Activated CD8-positive, alpha-beta memory T cell treated with anti-CD3 and anti-CD28 coated beads for 1 hour (primary cell): ENCODE results near the gene ASIC3.
"Not testable (repeated sequence)": the region's sequence is repeated elsewhere in the genome, so short reads cannot be mapped to it uniquely, and the experiment has no call there.

Source experiments
- DNase-seq, 2 donors: peaks; one replicate each; pipeline ENCODE4 v3.0.0-alpha.2; 2020; ENCODE audit warnings: low read depth in 1 of 2; ENCODE audit errors: extremely low read depth in 1 of 2

Gene ASIC3

DNA sequence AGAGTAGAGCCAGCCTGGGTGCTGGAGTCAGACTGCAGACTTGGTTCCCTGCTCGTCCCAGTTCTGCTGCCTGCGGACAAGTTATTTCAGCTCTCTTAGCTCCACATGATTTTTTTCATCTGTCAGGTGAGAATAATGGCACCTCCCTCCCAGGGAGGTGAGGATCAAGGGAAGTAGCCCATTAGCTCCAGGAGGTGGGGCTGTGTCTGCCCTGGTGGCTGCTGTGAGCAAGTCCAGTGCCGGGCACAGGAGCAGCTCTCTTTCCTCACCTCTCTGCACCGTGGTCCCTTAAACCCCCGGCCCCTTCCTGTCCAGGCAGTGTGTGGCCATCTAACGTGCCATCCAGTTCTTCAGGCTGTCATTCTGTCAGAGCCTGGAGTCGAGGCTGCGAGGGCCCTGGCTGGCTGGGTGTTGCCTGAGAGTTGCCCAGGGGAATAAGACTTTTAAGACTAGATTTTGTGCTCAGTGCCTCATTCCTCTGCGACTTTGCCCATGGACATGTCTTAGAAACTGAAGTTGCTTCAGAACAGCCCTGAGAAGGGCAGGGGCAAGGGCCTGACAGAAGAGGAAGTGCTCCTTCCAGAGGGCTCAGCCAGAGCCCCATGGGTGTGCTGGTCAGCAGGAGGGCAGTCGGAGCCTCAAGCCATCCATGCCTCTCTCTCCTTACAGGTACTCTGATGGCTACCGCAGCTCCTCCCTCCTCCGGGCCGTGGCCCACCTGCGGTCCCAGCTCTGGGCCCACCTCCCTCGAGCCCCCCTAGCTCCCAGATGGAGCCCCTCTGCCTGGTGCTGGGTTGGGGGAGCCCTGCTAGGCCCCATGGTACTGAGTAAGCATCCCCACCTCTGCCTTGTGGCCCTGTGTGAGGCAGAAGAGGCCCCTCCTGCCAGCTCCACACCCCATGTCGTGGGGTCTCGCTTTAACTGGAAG lies 15.1 kb upstream of the ASIC3 start:
- DNase-seq = no peak

- no peak for DNase-seq
These were observed 14.5 kb upstream of the ASIC3 start for GRCh38 chr7:151033864-151034249.

GRCh38 chr7:151034312-151035025 lies 13.9 kb upstream of the ASIC3 start:
- no peak for DNase-seq

DNA sequence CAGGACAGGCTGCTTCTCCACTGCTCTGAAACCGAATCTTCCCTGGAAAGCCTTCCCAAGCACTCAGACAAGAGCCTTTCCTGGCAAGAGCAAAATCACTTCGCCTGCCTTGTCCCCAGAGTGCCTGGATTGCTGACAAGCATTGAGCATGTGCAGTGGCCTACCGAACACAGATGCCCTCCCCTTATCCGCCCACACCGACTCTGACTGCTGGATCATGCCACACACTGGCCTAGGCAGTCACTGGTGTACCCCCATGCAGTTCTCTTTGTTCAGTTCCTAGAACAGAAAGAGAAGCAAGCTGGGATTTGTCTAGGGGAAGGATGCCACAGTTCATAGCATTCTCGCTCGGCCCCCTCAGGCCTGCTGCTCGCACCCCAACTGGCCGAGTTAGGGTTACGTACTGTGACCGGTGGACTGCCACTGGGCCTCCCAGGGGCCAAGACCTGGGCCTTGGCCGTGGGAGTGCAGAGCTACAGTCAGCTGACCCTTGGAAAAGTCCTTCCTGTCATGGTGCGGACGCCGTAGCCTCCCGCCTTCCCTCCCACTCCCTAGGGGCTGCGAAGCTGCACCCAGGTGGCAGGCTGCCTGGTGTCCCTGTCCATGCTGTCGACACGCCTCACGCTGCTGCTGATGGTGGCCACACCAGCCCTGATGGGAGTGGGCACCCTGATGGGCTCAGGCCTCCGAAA lies 13.2 kb upstream of the ASIC3 start:
- no peak for DNase-seq

GRCh38 chr7:151035902-151036301 lies 12.4 kb upstream of the ASIC3 start:
- DNase-seq = no peak

DNA sequence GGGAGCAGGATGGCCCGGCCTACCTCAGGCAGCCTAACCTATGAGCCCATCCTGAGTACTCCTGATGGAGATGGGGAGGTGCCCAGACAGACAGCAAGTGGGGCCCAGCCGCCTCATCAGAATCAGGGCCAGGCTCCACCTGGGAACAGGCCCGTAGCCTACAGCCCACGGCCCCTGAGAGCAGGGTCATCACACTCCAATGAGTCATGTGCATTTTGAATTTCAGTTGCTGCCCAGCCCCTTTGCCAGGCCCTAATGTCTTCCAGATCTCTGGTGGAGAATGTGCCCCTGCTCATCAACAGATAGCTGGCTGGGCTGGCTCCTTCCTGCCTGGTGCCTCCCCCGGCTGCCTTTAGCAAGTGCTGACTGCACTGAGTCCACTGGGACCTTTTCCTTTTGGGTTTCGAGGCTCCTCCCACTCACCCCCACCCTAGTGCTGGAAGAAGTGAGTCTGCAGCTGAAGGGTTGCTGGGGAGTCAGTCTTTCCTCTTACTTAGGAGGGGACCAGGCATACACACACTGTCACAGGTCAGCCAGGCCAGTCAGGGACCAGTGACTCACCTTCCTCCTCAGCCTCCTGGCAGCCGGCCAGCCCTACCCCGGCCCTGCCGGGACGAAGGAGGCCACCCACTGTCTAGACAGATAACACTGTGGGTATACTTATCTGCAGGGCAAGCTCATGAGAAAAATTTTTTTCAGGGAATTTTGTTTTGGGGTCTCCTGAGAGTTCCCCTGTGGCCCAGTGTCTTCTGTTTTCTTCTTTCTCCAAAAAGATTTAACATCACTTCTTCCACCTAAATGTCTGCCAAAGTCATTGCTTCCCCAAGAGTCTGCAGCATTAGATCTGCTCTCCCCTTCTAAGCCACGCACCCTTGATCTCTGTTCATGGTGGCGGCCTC lies 9.1 kb upstream of the ASIC3 start:
- peak; percentile 13 to 27 for DNase-seq

DNA sequence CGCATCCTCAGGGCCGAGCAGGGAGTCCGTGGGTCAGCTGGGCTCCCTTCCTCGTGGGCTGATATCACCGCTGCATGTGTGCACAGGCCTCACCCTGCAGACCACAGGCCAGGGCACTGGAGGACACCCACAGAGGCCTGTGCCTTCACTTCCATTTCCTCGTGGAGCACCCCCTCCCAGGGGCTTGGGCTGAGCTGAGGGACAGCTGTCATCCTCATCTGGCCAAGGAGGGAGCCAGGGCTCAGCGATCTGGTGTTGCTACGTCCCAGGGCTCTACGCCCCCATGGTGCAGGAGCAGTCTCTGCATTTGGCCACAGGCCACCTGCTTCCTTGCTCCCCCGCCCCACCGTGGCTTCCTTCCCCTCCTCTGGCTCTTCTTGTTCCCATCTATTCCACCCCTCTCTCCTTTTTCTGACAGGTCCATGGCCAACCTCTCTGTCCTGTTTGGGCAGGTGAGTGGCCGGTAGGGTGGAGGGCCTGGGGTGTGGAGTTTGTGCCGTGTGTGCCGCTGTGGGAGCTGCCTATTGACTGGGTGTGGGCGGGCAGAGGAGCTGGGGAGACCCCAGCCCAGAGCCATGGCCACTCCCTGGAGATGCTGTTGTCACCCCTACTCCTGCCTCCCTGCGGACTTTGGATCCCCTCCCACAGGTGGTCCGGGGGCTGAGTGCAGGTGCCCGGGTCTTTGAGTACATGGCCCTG lies 8.3 kb upstream of the ASIC3 start:
- no peak for DNase-seq

DNA sequence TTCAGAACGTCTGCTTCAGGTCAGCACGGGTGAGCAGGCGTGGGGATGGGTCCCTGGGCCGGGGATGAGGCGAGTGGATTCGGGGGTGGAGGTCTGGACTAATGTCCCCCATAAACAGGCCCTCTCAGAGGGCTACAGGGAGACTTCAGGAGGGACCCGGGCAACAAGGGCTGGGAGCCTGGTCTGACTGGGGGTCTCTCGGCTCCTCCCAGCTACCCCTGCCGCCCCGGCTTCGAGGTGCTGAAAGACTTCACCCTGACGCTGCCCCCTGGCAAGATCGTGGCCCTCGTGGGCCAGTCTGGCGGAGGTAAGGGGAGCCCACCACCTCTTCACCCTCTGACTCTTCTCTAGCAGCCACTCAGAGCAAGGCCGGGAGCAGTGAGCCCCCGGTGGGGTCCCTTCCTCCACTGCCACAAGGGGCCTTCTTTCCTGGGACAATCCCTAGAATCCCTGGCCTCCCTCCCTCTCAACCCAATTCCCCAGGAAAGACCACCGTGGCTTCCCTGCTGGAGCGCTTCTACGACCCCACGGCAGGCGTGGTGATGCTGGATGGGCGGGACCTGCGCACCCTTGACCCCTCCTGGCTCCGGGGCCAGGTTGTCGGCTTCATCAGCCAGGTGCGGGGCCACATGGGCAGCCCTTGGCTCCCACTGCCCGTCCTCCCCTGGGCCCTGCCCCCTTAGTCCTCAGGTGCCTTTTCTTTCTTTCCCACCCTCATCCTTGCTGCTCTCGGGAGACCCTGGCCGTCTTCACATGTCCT lies 7.5 kb upstream of the ASIC3 start:
- DNase-seq = no peak

- not testable (repeated sequence) for DNase-seq
These were observed 4.9 kb upstream of the ASIC3 start for GRCh38 chr7:151043449-151043848.

DNA sequence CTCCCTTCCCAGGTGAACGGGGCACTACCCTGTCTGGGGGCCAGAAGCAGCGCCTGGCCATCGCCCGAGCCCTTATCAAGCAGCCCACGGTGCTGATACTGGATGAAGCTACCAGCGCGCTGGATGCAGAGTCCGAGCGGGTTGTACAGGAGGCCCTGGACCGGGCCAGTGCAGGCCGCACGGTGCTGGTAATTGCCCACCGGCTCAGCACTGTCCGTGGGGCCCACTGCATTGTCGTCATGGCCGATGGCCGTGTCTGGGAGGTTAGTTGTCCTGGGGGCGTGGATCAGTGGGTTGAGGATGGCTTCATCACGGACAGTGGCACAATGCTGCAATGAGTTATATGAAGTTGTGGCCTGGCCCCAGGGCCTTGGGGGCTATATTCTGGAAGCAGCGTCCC lies 4.4 kb upstream of the ASIC3 start:
- DNase-seq = no peak

- no peak for DNase-seq
These were observed 3.1 kb upstream of the ASIC3 start for GRCh38 chr7:151045262-151045661.

GRCh38 chr7:151045967-151046366 lies 2.4 kb upstream of the ASIC3 start:
- DNase-seq = no peak

- DNase-seq = no peak
These were observed 1.4 kb upstream of the ASIC3 start for GRCh38 chr7:151046603-151047573.

- DNase-seq = no peak
These were observed 656 bp downstream of the ASIC3 start for GRCh38 chr7:151048911-151049463.

- DNase-seq = peak in 1 of 2 donors; percentile 26
These were observed 2.8 kb downstream of the ASIC3 start for GRCh38 chr7:151051108-151051507.

- no peak for DNase-seq
These were observed 4.8 kb downstream of the ASIC3 start for GRCh38 chr7:151053096-151053495.

DNA sequence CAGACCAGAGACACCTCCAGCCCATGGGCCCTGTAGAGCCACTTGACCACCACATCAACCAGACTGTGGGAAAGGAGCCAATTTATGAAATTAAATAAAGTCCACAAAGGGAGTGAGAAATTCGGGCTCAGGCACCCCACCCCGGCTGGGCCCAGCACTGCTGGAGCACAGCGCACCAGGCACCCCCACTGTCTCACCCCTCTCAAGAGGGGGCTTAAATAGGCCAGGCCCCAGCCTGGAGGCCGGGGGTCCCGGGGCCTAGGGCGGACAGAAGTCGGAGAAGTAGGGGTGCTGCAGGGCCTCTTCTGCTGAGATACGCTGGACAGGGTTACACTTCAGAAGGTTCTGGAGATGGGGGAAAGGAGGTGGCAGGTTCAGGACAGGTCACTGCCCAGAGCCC lies 5.4 kb downstream of the ASIC3 start:
- DNase-seq = no peak

- DNase-seq = no peak
These were observed 7.9 kb downstream of the ASIC3 start for GRCh38 chr7:151056283-151056665.
